ENCODE data around the gene ZNF346.
A peak's percentile ranks its signal among the peaks of the same experiment; 100 is the strongest.
"Not testable (repeated sequence)": the region's sequence is repeated elsewhere in the genome, so short reads cannot be mapped to it uniquely, and the experiment has no call there.

Gene ZNF346

DNA sequence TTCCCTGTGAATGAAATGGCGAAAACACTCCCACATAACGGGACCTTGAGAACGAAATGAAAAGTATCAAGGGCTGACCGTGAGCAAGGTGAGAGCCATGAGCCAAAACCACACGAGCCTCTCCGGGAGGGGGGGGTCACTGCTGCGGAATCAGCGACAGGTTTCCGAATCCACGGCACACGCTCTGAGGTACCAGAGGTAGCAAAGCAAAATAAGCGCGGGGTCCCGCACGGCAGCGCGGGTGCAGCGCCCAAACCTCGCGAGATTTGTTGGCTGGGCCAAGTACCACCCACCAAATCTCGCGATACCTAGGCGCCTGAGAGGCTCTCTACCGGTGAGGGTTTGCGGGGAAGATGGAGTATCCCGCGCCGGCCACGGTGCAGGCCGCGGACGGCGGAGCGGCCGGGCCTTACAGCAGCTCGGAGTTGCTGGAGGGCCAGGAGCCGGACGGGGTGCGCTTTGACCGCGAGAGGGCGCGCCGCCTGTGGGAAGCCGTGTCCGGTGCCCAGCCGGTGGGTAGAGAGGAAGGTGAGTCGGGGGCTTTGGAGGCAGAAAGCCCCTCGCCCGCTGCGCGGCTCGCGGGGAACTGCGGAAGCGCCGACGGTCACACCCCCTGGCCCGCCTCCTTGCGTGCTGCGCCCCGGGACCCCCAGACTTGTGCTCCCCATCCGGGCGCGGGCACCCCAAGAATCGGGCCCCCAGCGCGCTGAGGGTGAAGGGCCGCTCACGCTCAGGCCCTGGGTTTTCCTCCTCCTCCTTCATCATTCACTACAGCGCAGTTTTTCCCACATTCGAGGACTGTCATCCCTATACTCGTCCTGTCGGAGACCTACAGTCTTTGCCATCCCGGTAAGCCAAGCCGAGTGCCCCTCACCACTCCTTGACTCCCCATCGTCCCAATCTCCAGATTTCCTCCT is at the start of gene ZNF346:
Gene ZNF346, plus strand, starts transcription at position 311 of the 917 bp plus-strand sequence. Its CDS starts 43 bp downstream, at position 354.
- no peak for TF ChIP-seq ZNF274 (IDR thresholded peaks at IDR 0.05; ENCODE audit: low read depth, low read length)
- peak within 1 kb of the TSS; percentile 64 for H3K4me3 ChIP-seq (ENCODE audit: low read length)

DNA sequence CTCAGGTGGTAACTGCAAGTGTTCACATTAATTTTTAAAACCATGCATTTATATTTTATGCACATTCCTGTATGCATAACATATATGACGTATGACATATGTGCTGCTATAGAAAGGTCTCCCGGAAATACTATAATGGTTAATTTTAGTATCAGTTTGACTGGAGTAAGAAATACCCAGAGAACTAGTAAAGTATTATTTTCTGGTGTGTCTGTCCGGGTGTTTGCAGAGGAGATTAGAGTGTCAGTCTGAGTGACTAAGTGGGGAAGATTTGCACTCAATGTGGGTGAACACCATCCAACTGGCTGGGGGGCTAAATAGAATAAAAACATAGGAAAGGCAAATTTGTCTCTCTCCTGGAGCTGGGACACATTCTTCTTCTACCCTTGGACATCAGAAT is 42.8 kb upstream of the ZNF346 start:
- TF ChIP-seq ZNF274 (IDR thresholded peaks at IDR 0.05; ENCODE audit: low read depth, low read length), result no peak
- no peak overlapping the region for H3K4me3 ChIP-seq (ENCODE audit: low read length)

DNA sequence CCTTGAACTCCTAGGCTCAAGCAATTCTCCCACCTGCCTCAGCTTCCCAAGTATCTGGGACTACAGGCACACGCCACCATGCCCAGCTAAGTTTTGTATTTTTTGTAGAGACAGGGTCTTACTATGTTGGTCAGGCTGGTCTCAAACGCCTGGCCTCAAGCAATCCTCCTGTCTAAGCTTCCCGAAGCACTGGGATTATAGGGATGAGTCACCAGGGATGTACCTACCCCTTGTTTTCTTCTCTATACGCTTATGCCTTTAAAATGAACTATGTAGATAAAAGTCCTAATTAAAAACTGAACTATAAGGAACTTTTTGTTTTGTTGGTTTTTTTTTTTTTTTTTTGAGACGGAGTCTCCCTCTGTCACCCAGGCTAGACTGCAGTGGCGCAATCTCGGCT is 41.7 kb upstream of the ZNF346 start:
- H3K4me3 ChIP-seq (ENCODE audit: low read length), result no peak overlapping the region
- TF ChIP-seq ZNF274 (IDR thresholded peaks at IDR 0.05; ENCODE audit: low read depth, low read length), result no peak

- not testable (repeated sequence) for H3K4me3 ChIP-seq (ENCODE audit: low read length)
These were observed 39.4 kb upstream of the ZNF346 start for GRCh38 chr5:176983112-176983511.

- H3K4me3 ChIP-seq (ENCODE audit: low read length), result not testable (repeated sequence)
These were observed 38.9 kb upstream of the ZNF346 start for GRCh38 chr5:176983593-176983992.

DNA sequence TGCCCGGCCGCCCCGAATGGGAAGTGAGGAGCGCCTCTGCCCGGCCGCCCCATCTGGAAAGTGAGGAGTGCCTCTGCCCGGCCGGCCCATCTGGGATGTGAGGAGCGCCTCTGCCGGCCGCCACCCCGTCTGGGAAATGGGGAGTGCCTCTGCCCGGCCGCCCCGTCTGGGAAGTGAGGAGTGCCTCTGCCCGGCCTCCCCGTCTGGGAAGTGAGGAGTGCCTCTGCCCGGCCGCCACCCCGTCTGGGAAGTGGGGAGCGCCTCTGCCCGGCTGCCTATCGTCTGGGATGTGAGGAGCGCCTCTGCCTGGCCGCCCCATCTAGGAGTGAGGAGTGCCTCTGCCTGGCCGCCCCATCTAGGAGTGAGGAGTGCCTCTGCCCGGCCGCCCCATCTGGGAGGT is 38.3 kb upstream of the ZNF346 start:
- H3K4me3 ChIP-seq (ENCODE audit: low read length), result not testable (repeated sequence)

GRCh38 chr5:176985516-176985915 is 37.0 kb upstream of the ZNF346 start:
- TF ChIP-seq ZNF274 (IDR thresholded peaks at IDR 0.05; ENCODE audit: low read depth, low read length), result no peak
- H3K4me3 ChIP-seq (ENCODE audit: low read length), result no peak overlapping the region

- no peak overlapping the region for H3K4me3 ChIP-seq (ENCODE audit: low read length)
- no peak for TF ChIP-seq ZNF274 (IDR thresholded peaks at IDR 0.05; ENCODE audit: low read depth, low read length)
These were observed 36.2 kb upstream of the ZNF346 start for GRCh38 chr5:176986280-176986679.

- H3K4me3 ChIP-seq (ENCODE audit: low read length), result no peak overlapping the region
- TF ChIP-seq ZNF274 (IDR thresholded peaks at IDR 0.05; ENCODE audit: low read depth, low read length), result no peak
These were observed 34.9 kb upstream of the ZNF346 start for GRCh38 chr5:176987583-176987982.

- not testable (repeated sequence) for H3K4me3 ChIP-seq (ENCODE audit: low read length)
These were observed 29.4 kb upstream of the ZNF346 start for GRCh38 chr5:176993081-176993480.

DNA sequence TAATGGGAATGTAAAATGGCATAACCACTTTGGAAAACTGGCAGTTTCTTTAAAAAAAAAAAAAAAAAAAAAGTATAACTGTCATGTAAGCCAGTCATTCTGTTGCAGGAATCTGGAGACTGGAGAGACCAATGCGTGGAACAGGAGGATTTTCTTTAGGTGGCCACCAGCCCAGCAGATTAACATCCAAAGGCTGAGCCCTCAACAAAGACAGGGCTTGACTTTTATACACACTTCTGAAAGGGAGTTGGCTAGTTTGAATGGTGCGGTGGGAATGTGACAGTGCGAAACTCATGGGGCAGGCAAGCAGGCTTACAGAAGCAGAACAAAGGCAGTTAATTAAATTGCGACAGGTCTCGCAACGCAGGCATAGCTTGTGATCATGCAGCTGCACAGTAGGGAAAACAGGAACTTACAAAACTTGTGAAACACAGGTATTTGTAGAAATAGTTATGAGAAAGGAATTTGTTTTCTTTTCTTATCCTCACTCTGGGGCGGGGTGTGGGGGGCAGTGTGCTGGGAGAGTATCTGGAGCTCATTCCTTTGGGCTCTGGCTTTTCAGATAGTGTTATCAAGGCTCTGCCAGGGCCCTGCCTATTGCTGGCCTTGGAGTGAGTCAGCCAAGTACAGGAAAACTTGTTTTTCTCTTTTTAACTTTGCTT is 27.9 kb upstream of the ZNF346 start:
- no peak for TF ChIP-seq ZNF274 (IDR thresholded peaks at IDR 0.05; ENCODE audit: low read depth, low read length)
- no peak overlapping the region; the same call in 1 of the 2 replicates for H3K4me3 ChIP-seq (ENCODE audit: low read length)

GRCh38 chr5:176995122-176995490 is 27.4 kb upstream of the ZNF346 start:
- H3K4me3 ChIP-seq (ENCODE audit: low read length), result no peak overlapping the region; the same call in 1 of the 2 replicates

GRCh38 chr5:176995896-176996767 is 26.4 kb upstream of the ZNF346 start:
- H3K4me3 ChIP-seq (ENCODE audit: low read length), result peak overlapping the region; percentile 7; the same call in 1 of the 2 replicates
- TF ChIP-seq ZNF274 (IDR thresholded peaks at IDR 0.05; ENCODE audit: low read depth, low read length), result no peak

More at GRCh38 chr5:176995122-176995490, 27.4 kb upstream of the ZNF346 start:
- no peak for TF ChIP-seq ZNF274 (IDR thresholded peaks at IDR 0.05; ENCODE audit: low read depth, low read length)

- peak overlapping the region; percentile 7; the same call in 1 of the 2 replicates for H3K4me3 ChIP-seq (ENCODE audit: low read length)
- TF ChIP-seq ZNF274 (IDR thresholded peaks at IDR 0.05; ENCODE audit: low read depth, low read length), result no peak
These were observed 25.7 kb upstream of the ZNF346 start for GRCh38 chr5:176996780-176997179.
